Fibroblast of skin of right quadriceps (primary cell): ENCODE data around the gene AKNAD1.

ENCODE experiments used
- DNase-seq: peaks from one replicate; pipeline ENCODE4 v3.0.0-alpha.2; 2013

Gene AKNAD1

DNA sequence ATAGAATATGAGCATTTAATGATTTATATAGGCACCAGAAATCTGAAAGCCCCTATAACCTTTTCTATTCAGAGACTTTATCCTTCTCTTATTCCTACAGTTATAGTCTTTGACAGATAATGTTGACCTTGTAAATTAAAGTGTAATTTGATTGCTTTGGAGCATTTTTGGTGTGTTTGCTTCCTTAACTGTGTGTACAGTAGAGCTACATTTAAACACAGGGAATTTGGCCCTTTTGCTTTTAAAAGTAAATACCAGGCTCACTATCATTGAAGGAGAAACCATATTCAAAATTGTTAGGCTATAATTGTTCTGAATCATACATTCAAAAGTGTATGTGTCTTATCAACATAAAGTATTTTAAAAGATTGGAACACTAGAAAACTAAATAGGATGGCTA lies 77.4 kb downstream of the AKNAD1 start:
- DNase-seq = no peak

DNA sequence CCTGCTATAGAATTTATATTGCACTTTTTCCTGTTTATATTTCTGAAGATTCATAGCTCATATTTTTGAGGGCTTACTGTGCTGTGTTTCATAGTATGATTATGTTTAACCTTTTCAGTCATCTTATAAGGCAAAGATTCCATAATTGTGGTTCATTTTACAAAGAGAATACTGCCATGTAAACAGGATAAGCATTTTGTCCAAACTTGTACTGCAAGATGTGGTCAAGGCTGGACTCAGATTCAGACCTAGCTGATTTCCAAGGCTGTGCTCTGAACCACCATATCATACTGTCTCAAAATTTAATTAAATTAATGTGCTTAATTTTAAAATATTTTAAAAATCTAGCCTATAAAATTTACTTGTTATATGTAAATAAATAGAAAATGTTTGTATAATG lies 79.1 kb downstream of the AKNAD1 start:
- DNase-seq = no peak

DNA sequence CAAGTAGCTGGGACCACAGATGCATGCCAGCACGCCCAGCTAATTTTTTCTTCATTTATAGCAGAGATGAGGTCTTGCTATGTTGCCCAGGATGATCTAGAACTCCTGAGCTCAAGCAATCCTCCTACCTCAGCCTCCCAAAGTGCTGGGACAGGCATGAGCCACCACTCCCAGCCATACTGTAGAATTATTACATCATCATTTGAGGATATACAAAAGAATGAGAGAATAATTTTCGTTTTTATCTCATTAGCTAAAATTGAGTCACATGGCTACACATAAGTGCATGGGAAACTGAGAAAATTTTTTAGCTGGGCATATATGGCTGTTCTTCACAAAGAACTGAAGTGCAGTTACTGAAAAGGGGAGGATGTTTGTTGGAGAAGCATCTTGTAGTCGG lies 89.2 kb downstream of the AKNAD1 start:
- DNase-seq = no peak

DNA sequence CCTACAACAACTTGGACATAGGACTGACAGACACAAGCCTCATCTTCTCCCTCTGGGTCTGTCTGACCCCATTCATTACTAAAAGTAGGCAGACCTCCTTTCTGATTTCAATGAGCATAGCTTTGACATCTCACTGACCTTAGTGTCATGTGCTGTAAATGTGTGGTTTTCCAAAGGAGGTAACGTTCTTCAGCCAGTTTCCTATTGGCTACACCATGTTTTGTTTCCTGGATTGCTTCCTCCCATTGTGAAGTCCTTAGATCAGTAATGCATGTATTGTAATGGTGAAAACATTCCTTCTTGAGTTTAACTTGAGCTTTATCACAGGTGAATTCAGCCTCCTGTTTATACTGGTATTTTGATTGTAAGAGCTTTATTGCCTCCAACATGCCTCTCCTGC lies 89.8 kb downstream of the AKNAD1 start:
- DNase-seq = no peak
